Middle frontal gyrus (tissue), 1 donor: Measurements from ENCODE around the gene CAPN10.
A peak's percentile ranks its signal among the peaks of the same experiment; 100 is the strongest.
"Not testable (repeated sequence)": the region's sequence is repeated elsewhere in the genome, so short reads cannot be mapped to it uniquely, and the experiment has no call there.

Experiments
- DNase-seq: peaks from one replicate; pipeline ENCODE4 v3.0.0-alpha.2; 2015; ENCODE audit warnings: low spot score; ENCODE audit errors: extremely low spot score

CAPN10 gene

DNA sequence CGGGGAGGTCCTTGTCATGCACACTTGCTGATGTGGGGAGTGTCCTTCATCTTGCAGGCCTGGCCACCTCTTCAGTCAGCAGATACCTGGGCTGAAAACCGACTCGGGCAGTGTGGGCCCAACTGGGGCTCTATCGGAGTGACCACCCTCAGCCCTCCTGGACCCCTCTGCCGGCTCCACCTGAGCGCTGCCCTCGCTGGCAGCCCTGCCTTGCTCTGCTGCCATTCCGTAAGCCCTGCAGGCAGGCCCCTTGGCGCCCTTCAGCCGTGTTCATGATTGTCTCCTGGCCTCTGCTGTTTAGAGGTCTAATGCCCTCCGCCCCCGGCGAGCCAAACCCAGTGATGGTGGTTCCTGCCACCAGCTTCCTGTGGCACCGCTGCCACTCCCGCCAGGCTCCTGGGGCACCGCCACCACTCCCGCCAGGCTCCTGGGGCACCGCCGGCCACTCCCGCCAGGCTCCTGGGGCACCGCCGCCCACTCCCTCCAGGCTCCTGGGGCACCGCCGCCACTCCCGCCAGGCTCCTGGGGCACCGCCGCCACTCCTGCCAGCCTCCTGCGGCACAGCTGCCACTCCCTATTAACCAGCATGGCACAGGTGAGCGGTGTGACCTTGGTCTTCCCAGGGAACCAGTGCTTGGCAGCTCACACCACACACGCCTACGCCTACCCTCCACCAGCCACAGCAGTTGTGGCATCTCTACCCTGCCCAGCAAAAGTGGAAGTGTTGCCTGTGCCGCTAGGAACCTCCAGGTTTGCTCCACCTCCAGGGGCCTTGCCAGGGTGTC, 15.9 kb downstream of the CAPN10 start:
- DNase-seq = no peak

DNA sequence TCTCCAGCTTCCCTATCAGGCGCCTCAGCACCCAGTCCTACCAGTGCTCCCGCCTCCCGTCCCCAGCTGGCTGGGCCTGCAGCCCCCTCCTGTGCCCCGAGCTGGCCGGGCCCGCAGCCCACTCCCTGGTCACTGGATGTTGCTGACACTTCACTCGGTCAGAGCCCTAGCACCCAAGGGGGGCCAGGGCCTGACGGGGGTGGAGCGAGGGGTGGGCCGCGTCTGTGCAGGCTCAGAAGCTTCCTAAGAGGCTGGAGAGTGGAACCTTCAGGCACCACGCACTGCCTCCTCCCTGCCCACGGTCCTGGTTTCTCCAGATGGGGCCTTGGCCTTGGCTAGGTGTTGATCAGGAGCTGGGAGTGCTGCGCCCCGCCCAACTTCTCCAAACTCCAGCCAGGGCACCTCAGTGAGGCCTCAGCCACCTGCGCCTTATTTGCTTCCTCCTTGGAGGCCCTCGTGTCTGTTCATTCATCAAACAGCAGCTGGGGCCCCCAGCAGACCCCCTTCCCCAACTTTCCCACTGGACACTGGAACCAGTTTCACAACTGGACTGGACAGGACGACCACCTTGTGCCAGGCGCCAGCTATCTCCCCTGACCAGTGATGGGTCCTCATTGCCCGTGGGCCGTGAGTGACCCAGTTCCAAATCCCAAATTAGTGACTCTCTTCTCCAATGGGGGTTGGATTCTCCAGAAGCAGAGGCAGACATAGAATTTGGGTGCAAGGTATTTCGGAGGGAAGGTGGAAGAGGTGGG, 16.7 kb downstream of the CAPN10 start:
- DNase-seq = no peak

DNA sequence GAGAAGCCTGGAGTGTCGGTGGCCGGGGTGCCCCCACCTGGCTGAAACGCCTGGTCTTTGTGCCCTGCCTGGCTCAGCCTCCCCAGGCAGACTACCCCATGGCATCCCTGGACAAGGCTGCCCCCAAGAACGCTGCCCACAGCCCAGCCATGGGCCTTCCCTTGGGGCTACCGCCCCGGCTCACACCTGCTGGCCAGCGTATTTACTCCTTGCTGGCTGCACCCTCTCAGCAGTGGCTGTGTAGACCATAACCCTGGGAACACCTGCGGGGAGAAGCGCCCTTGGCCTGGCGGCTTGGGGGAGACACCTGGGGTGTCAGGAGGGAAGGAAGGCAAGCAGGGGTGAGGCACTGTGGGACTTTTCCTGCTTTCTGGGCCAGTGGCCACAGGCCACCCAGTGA, 17.3 kb downstream of the CAPN10 start:
- DNase-seq = no peak

DNA sequence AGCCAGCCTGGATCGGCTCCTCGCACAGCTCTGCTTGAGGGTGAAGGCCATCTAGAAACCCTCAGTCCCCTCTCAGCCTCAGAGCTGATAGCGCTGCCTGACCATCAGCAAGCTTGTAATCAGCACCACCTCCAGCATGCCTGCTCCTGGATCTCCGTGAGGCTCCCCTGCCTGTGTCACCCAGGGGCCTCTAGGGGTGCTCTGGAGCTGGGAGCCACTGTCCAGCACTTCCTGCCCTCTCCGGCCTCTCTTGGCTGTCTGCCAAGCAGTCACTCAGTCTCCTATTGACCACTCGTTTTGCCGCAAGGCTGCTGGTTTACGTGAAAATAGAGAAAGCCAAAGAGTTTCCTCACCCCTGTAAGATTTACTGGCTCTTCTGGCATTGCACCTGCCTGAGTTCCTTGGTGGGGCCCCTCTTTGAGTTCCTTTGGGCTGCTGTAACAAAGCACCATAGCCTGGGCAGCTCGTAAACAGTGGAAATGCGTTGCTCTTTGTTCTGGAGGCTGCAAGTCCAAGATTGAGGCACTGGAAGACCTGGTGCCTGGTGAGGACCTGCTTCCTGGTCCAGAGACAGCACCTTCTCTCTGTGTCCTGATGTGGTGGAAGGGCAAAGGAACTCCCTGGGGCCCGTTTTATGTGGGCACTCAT, 17.9 kb downstream of the CAPN10 start:
- DNase-seq = peak; percentile 60

DNA sequence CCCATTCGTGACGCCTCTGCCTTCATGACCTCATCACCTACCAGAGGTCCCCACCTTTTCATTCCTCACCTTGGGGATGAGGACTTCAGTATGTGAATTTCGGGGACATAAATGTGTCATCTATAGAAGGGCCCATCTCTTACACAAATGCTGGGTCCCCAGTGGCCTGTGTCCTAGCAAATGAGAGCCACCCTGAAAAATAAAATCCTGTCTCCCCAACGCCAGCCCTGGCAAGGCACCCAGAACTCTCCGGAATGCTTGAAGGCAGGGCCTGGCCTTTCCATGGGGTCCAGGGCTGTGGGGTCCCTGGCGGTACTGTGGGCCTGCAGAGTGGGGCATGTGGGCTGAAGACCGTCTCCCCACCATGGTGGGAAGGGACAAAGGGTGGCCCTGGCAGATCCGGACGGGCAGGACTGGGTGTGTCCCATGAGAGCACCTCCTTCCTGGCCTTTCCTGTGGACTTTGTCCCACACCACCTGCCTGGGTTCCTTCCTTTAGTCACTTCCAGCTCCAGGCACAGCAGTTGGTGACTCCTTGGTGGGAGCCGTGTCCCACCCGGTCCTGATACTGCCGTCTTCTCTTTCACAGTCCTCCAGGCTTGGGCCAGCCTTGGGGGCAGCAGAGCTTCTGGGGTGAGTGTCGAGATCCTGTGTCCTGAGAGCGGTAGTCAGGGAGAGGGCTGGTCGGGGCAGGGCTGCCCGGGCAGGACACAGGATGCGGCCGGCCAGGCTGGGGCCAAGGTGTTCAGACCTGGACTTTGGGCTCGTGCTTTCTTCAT, 18.6 kb downstream of the CAPN10 start:
- no peak for DNase-seq

DNA sequence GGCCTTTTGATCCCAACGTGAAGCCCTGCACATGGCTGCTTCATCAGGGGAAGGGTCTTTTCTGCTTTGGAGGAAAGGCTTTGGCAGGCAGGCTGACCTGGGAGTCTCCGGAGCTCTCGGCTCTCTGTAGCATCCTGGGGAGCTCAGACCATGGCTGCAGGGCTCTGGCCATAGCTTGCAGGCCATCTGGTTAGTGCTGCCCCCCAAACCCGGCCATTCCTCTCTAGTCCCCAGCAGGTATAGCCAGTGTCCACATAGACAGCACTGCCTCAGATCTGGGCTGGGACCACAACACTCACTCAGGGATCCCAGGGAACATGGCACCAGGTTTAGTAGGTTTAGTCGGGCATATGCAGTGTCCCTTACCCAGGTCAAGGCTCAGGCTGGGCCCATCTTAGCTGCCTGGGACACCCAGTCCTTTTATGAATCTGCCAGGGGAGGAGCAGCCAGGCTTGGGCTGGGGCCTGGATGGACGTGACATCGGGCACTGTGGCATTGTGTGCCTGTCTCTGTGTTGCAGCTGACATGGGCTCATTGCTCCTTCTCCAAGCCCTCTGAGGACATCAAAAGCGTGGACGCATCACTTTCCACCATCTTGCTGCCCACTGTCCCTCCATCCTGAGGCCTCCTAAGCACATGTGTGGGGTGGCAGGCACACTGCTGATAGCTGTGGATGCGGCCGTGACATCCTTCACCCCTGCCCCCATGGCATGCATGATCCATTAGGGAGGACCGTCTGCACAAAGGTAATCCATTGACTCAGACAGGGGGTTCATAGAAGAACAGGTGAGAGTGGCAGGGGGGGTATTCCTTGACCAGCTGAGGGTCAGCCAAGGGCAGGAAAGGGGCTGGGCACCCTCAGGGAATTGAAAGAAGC, 19.6 kb downstream of the CAPN10 start:
- no peak for DNase-seq

DNA sequence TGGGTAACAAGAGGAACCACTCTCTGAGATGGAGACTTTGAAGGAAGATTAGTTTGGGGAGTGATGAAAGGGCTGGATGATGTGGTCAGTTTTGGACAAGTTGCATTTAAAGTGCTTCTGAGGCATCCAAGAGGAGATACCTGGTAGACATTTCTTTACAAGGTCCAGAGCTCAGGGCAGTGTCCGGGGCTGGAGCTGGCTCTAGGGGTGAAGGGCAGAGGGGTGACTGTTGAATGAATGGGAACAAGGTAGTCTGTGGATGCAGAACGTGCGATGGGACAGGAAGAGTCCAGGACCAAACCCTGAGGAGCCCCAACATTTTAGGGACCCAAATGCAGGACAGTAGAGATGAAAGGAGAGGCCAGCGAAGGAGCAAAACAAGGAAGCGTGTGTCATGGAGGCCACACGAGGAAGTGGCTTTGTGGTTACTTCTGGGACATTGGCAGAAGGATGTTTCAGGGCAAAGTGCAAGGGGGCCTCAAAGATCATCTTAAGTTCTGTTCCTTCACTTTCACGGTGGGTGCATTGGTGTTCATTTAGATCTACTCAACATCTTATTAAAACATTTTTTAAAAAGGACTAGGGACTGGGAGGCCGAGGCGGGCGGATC, 25.2 kb downstream of the CAPN10 start:
- DNase-seq = no peak

DNA sequence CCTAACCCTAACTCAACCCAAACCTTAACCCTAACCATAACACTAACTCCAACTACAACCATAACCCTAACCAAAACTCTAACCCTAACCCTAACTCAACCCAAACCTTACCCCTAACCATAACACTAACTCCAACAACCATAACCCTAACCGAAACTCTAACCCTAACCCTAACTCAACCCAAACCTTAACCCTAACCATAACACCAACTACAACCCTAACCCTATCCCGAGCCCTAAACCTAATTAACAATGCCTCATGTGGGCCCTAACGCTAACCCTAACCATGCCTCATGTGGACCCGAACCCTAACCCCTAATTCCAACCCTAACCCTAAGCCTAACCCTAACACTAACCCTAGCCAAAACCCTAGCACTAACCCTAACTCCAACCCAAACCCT, 27.2 kb downstream of the CAPN10 start:
- DNase-seq = no peak

DNA sequence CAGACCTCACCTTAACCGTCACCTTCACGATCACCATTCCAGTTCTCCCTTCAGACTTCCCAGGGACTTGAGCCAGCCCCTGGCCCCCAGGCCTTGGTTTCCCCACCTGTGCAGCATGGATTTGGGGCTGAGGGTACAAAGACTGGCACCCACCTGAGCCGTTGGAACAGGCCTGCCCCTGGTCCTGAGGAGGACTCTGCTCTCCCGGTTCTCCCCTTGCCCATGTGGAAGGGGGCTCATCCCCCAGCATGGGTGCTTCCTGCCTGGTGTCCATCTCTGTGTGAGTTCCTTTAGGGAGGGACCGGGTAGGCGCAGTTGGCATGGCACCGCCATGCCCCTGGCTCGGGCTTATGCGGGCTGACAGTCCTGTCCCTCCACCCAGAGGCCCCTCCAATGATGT, 27.9 kb downstream of the CAPN10 start:
- DNase-seq = no peak

DNA sequence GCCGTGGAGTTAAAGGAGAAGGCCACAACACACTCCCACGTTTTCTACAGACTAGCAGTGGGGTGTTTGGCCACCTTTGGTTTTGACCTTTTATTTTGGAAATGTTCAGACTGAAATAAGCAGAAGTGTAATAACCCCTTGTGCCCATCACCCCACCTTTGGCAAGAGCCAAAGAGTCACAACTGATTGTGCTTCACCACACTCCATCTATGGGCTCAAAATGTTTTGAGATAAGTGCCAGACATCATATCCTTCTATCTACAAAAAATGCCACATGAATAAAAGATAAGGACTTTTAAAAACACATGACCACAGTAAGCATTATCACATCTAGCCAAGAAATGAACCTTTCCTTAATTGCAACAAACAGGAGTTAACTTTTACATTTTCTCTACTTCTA, 28.9 kb downstream of the CAPN10 start:
- DNase-seq = no peak

DNA sequence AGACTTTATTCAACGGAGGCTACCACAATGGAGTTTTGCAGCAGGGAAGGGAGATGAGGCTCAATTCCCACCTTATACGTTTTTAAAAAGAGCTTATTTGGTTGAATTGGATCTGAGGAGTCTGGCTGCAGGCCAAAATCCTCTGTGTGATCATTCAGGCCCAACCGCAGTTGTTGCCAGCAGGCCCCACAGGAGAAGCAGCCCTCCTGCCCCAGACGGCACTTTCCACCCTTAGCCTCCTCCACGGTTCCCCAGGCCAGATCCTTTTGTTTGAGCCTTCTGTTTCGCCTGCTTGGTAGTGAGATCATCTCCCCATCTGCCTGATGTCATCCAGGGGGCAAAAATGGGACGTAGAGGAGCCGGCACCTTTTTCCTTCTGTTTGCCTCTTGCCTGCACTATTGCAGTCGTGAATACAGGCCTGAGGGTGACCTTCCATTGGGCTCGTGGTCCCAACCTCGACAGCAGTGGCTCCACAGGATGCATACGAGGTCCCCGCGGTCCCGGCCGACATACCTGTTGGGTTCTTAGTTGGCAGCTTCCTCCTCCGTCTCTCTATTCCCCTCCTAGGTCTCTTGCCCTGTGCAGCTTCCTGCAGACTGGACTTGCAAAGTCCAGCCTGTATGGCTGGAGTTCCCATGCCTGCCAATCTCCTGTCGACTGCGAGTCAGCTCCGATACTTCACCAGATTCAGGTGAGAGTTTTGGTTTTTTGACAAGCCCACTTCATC, 29.4 kb downstream of the CAPN10 start:
- DNase-seq = no peak

DNA sequence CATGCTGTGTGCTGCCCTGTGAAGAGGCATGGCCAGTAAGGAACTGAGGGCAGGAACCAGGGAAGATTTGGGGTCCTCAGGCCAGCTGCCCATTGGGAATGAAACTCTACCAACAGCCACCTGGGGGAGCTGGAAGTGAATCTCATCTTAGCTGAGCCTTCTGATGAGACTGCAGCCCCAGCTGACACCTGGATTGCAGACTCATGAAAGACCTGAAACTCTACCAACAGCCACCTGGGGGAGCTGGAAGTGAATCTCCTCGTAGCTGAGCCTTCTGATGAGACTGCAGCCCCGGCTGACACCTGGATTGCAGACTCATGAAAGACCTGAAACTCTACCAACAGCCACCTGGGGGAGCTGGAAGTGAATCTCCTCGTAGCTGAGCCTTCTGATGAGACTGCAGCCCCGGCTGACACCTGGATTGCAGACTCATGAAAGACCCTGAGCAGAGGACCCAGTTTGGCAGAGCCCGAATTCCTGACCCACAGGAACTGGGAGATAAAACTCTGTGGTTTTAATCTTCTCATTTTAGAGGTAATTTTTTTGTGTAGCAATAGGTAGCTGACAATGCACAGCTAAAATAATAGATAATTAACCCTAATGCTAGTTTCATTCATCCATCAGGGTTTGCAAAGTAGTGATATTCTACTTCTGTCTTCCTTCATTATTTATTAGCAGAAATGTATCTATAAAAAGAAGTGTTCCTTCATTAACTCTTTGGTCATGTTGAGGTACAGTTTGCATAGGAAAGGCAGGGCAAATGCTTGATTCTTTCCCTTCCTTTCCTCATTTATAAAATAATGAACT, 30.5 kb downstream of the CAPN10 start:
- not testable (repeated sequence) for DNase-seq

DNA sequence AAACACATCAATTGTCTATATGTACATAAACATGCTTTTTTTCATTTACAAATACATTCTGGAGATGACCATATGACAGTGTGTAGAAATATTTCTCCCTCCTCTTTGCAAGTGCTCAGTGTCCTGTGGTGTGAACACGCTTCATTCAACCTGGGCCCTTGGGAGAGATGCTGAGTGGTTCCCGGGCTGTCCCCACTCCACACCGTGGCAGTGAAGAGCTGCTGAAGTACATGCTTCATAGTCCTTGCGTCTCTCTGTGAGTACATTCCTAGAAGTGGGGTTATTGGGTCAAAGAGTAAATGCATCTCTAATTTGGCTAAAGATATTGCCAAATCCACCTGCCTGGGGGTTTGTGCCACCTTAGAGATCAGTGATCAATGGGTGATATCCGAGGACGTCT, 32.2 kb downstream of the CAPN10 start:
- DNase-seq = no peak

DNA sequence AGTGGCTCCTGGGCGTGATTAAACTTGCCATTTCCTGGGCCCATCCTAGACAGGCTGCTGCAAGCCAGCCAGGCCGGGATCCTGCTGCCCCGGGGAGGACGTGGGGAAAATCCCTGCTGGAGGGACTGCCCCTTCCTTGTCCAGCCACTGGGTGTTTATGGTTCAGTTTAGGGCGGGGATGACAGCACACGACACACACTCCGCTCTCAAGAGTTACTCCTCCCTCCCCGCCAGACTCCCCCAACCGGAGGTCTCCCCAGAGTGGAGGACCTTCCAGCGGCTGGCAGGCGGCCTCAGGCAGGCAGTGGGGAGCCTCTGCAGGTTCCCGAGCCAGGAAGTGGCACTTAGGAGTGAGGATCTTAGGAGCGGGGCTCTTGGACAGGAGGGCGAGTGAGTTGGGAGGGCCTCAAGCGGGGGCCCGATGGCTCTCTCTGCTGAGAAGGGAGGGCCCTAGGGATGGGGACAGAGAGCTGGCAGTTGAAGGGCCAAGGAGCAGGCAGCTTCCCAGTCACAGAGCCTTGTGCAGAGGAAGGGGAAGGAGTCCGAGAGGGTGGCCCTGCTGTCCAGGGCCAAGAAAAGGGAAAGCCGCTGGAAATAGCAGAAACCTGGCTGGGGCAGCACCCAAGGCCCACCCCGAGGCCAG, 33.1 kb downstream of the CAPN10 start:
- no peak for DNase-seq

DNA sequence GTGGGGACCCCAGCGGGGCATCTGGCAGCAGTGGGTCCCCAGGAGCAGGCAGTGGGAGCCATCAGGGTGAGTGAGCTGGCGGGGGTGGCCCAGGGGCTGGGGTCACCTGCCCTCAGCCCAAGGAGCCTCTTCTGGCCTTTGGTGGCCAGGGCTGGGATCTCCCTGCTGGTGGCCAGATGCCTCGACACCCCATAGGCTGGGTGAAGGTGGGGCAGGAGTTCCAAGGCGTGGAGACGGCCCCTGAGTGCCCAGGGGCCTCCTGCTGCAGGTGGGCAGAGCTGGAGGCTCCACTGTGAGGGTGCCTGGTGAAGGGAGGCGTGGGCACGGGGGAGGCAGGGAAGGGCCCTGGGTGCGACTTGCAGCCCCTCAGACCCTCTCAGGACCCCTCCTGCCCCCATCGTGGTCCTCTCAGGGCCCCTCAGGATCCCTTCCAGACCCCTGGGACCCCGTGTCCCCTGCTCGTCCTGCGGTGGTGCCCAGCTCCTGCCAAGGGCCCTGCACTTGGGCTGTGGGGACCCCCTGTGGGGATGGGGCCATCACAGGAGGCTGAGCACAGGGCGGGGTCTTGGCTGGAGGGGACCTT, 33.7 kb downstream of the CAPN10 start:
- DNase-seq = no peak

DNA sequence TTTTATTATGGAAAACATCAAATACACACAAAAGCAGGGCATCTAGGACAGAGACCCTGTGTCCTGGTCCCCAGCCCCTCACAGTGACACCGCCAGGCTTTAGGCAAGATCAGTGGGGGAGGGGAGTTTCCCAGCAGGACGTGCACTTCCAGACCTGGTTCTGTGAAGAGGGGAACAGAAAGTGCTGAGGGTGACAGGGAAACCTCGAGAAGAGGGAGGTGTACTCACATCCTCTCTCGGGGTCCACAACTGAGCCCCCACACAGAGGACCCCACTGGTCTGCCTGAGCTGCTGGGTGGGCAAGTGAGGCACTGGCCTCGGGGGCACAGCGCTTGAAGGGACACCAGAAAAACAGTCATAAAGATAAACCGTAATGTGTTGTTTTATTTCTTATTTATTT, 34.3 kb downstream of the CAPN10 start:
- no peak for DNase-seq

DNA sequence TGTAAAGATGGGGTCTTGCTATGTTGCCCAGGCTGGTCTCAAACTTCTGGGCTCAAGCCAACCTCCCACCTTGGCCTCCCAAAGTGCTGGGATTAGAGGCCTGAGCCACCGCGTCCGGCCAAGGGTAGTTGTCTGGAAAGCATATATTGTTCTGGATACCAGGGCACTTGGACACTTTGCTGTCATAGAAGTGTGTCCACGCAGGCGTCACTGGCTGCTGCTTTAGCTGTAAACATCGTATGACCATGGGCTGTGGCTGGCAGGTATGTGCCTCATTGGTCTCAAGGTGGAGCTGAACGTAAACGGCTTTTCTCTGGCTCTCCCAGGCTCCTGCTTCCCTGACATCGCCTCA, 35.5 kb downstream of the CAPN10 start:
- DNase-seq = no peak
